ENCODE results near the gene SUSD1.

SUSD1 gene

DNA sequence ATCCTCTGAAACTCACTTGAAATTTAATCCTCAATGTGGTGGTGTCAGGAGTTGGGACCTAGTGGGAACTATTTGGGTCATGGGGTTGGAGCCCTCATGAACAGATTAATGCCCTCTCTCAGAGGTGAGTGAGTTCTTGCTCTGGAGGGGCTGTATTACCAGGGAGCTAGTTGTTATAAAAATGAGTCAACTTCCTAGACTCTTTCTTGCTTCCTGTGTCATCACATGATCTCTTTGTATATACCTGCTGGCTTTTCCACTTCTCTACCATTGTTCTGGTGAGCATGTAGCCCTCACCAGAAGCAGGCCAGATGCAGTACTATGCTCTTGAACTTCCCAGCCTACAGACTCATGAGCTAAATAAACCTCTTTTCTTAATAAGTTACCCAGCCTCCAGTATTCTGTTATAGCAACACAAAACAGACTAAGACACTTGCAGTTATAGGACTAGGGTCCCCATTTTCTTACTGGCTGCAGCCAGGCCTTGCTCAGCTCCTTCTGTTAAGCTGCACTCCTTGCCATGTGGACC, 127.5 kb downstream of the SUSD1 start (continued):
- TF ChIP-seq, protein P1, sequence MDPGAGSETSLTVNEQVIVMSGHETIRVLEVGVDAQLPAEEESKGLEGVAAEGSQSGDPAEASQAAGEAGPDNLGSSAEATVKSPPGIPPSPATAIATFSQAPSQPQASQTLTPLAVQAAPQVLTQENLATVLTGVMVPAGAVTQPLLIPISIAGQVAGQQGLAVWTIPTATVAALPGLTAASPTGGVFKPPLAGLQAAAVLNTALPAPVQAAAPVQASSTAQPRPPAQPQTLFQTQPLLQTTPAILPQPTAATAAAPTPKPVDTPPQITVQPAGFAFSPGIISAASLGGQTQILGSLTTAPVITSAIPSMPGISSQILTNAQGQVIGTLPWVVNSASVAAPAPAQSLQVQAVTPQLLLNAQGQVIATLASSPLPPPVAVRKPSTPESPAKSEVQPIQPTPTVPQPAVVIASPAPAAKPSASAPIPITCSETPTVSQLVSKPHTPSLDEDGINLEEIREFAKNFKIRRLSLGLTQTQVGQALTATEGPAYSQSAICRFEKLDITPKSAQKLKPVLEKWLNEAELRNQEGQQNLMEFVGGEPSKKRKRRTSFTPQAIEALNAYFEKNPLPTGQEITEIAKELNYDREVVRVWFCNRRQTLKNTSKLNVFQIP (CRISPR knock-in tag; IDR thresholded peaks at IDR 0.05; ENCODE audit: borderline replicate concordance, low read depth) = no peak
- TF ChIP-seq ZNF565 (CRISPR knock-in tag; conservative IDR thresholded peaks at IDR 0.05; ENCODE audit: low read depth) (no peak), ESRRG (CRISPR knock-in tag; IDR thresholded peaks at IDR 0.05) (no peak), PATZ1 (CRISPR knock-in tag; IDR thresholded peaks at IDR 0.05; ENCODE audit: borderline replicate concordance) (no peak), ZNF8 (CRISPR knock-in tag; IDR thresholded peaks at IDR 0.05) (no peak)

DNA sequence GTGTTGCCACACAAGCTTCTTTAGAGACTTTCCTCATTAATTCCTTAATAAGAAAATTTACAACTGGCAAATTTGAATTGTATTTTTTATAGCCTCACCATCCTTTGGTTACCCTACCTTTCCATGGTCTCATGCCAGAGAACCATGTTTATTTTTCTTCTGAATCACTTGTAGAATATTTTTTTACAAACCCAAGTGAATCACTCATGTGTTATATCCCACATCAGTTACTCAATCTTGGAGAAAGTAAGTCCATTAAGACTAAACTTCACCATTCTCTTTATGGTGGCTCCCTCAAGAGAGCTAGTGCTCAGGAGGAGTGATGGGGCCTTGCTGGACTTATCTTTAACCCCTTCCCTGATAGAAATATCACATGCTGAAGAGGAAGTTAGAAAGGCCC, 128.9 kb downstream of the SUSD1 start:
- no peak for TF ChIP-seq CSDC2 (CRISPR knock-in tag; IDR thresholded peaks at IDR 0.05)
- TF ChIP-seq ZNF70 (CRISPR knock-in tag; IDR thresholded peaks at IDR 0.05) = no peak
- TF ChIP-seq ARNTL (CRISPR knock-in tag; IDR thresholded peaks at IDR 0.05; ENCODE audit: borderline replicate concordance, low read depth) = no peak
- TF ChIP-seq, protein P1 (CRISPR knock-in tag; IDR thresholded peaks at IDR 0.05; ENCODE audit: borderline replicate concordance, low read depth) = no peak
- no peak for TF ChIP-seq TCF4 (CRISPR knock-in tag; IDR thresholded peaks at IDR 0.05; ENCODE audit: borderline replicate concordance)
- no peak for TF ChIP-seq PATZ1 (CRISPR knock-in tag; IDR thresholded peaks at IDR 0.05; ENCODE audit: borderline replicate concordance)
- no peak for ATAC-seq

- ATAC-seq = no peak
- TF ChIP-seq GLIS3 (CRISPR knock-in tag; IDR thresholded peaks at IDR 0.05) (no peak), ZC3H10 (CRISPR knock-in tag; IDR thresholded peaks at IDR 0.05) (no peak), ZNF565 (CRISPR knock-in tag; conservative IDR thresholded peaks at IDR 0.05; ENCODE audit: low read depth) (no peak), CSDC2 (CRISPR knock-in tag; IDR thresholded peaks at IDR 0.05) (no peak), ZNF8 (CRISPR knock-in tag; IDR thresholded peaks at IDR 0.05) (no peak)
These were observed 130.2 kb downstream of the SUSD1 start for GRCh38 chr9:112044881-112045280.

DNA sequence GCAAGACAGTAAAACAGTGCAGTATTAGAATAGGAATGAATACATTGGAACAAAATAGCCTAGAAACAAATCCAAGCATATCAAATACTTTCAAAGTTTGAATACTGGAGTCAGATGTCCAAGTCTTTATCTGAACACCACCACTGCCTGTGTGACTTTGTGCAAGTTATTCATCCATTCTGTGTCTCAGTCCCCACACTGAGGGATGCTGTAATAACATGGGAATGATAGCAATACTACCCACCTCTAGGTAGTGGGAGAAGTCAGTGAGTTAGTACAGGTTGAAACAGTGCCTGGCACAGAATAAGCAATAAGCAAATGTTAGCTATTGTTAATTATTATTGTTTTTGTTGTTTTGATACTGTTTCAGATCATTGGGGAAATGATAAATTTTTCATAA, 130.9 kb downstream of the SUSD1 start:
- TF ChIP-seq CSDC2 (CRISPR knock-in tag; IDR thresholded peaks at IDR 0.05) (no peak), CREB5 (CRISPR knock-in tag; IDR thresholded peaks at IDR 0.05; ENCODE audit: low read depth) (no peak), ZFP30 (CRISPR knock-in tag; IDR thresholded peaks at IDR 0.05) (no peak), ZFP3 (CRISPR knock-in tag; IDR thresholded peaks at IDR 0.05) (no peak), BACH2 (CRISPR knock-in tag; IDR thresholded peaks at IDR 0.05; ENCODE audit: borderline replicate concordance) (no peak), ZNF70 (CRISPR knock-in tag; IDR thresholded peaks at IDR 0.05) (no peak), PPARA (CRISPR knock-in tag; IDR thresholded peaks at IDR 0.05; ENCODE audit: borderline replicate concordance) (no peak), OSR1 (CRISPR knock-in tag; IDR thresholded peaks at IDR 0.05) (no peak)
- TF ChIP-seq, protein P2, sequence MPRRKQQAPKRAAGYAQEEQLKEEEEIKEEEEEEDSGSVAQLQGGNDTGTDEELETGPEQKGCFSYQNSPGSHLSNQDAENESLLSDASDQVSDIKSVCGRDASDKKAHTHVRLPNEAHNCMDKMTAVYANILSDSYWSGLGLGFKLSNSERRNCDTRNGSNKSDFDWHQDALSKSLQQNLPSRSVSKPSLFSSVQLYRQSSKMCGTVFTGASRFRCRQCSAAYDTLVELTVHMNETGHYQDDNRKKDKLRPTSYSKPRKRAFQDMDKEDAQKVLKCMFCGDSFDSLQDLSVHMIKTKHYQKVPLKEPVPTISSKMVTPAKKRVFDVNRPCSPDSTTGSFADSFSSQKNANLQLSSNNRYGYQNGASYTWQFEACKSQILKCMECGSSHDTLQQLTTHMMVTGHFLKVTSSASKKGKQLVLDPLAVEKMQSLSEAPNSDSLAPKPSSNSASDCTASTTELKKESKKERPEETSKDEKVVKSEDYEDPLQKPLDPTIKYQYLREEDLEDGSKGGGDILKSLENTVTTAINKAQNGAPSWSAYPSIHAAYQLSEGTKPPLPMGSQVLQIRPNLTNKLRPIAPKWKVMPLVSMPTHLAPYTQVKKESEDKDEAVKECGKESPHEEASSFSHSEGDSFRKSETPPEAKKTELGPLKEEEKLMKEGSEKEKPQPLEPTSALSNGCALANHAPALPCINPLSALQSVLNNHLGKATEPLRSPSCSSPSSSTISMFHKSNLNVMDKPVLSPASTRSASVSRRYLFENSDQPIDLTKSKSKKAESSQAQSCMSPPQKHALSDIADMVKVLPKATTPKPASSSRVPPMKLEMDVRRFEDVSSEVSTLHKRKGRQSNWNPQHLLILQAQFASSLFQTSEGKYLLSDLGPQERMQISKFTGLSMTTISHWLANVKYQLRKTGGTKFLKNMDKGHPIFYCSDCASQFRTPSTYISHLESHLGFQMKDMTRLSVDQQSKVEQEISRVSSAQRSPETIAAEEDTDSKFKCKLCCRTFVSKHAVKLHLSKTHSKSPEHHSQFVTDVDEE (CRISPR knock-in tag; IDR thresholded peaks at IDR 0.05) = no peak
- TF ChIP-seq, protein P1 (CRISPR knock-in tag; IDR thresholded peaks at IDR 0.05; ENCODE audit: borderline replicate concordance, low read depth) = no peak
- no peak for ATAC-seq
